Measurements from ENCODE around the gene SMIM9. TPM values are rescaled to one million over a fixed set of nuclear protein-coding genes. Genes with fewer than 3 reads are reported as not detected.

SMIM9 gene
- total RNA-seq, 2 donors from 2014 or later = not detected

- peaks cover 14% of the 10 kb centered on the region for H3K4me1 Mint-ChIP-seq
- 100% methylated on average over 1 of the region's 2 CpGs; no CpG with 5 or more reads in 1 of the 2 experiments for WGBS, 2 experiments (ENCODE audit: insufficient coverage in 1 of 2, insufficient read length in 1 of 2)
Measured at GRCh38 chrX:154795016-154795415, 39.4 kb downstream of the SMIM9 start.

GRCh38 chrX:154793084-154793795 lies 41.2 kb downstream of the SMIM9 start:
- Histone ChIP-seq H3K4me3 (ENCODE audit: low read length) (no peak overlapping the region), H3K9me3 (ENCODE audit: control insufficient read depth, low read length) (no peaks in the 10 kb centered on the region), H3K9ac (ENCODE audit: extremely low read depth, low read length, poor library complexity, severe bottlenecking) (no peak overlapping the region), H3K4me1 (ENCODE audit: control insufficient read depth, insufficient read depth, low read length) (no peaks in the 10 kb centered on the region), H3K27ac (ENCODE audit: low read depth, low read length) (no peak overlapping the region), H3K36me3 (ENCODE audit: control insufficient read depth, insufficient read depth, low read length) (no peaks in the 10 kb centered on the region), H3K27me3 (ENCODE audit: control insufficient read depth, insufficient read depth, low read length, poor library complexity, severe bottlenecking) (no peaks in the 10 kb centered on the region)
- H3K9me3 Mint-ChIP-seq = peaks cover 53% of the 10 kb centered on the region
- no peak for TF ChIP-seq CTCF (conservative IDR thresholded peaks at IDR 0.05)
- no peak overlapping the region for H3K4me3 Mint-ChIP-seq
- H3K4me1 Mint-ChIP-seq = peaks cover 7% of the 10 kb centered on the region
- no peak overlapping the region for H3K27ac Mint-ChIP-seq
- WGBS, 2 experiments (ENCODE audit: insufficient coverage in 1 of 2, insufficient read length in 1 of 2) = 80 to 97% methylated on average over 2 to 6 of the region's 7 CpGs
- H3K36me3 Mint-ChIP-seq (ENCODE audit: low read depth) = peaks cover 4% of the 10 kb centered on the region
- no peaks in the 10 kb centered on the region for H3K27me3 Mint-ChIP-seq (ENCODE audit: insufficient read depth)
- DNase-seq = no peak

More at GRCh38 chrX:154795016-154795415, 39.4 kb downstream of the SMIM9 start:
- Histone ChIP-seq H3K36me3 (ENCODE audit: control insufficient read depth, insufficient read depth, low read length) (no peaks in the 10 kb centered on the region), H3K27me3 (ENCODE audit: control insufficient read depth, insufficient read depth, low read length, poor library complexity, severe bottlenecking) (no peaks in the 10 kb centered on the region), H3K4me1 (ENCODE audit: control insufficient read depth, insufficient read depth, low read length) (no peaks in the 10 kb centered on the region), H3K9ac (ENCODE audit: extremely low read depth, low read length, poor library complexity, severe bottlenecking) (no peak overlapping the region), H3K27ac (ENCODE audit: low read depth, low read length) (no peak overlapping the region), H3K9me3 (ENCODE audit: control insufficient read depth, low read length) (no peaks in the 10 kb centered on the region), H3K4me3 (ENCODE audit: low read length) (no peak overlapping the region)
- Mint-ChIP-seq H3K27me3 (ENCODE audit: insufficient read depth) (peaks cover 3% of the 10 kb centered on the region), H3K36me3 (ENCODE audit: low read depth) (peaks cover 2% of the 10 kb centered on the region), H3K27ac (no peak overlapping the region), H3K9me3 (peaks cover 49% of the 10 kb centered on the region), H3K4me3 (no peak overlapping the region)
- no peak for TF ChIP-seq CTCF (conservative IDR thresholded peaks at IDR 0.05)
- no peak for DNase-seq

GRCh38 chrX:154791939-154792338 lies 42.5 kb downstream of the SMIM9 start:
- WGBS, 2 experiments (ENCODE audit: insufficient coverage in 1 of 2, insufficient read length in 1 of 2) = 93 to 97% methylated on average over 4 to 8 of the region's 8 CpGs
- TF ChIP-seq CTCF (conservative IDR thresholded peaks at IDR 0.05) = no peak
- no peaks in the 10 kb centered on the region for H3K36me3 ChIP-seq (ENCODE audit: control insufficient read depth, insufficient read depth, low read length)
- peaks cover 4% of the 10 kb centered on the region for H3K36me3 Mint-ChIP-seq (ENCODE audit: low read depth)
- H3K9me3 Mint-ChIP-seq = peaks cover 58% of the 10 kb centered on the region
- no peak overlapping the region for H3K27ac Mint-ChIP-seq
- no peak overlapping the region for H3K4me3 ChIP-seq (ENCODE audit: low read length)
- no peak overlapping the region for H3K9ac ChIP-seq (ENCODE audit: extremely low read depth, low read length, poor library complexity, severe bottlenecking)
- DNase-seq = no peak
- no peak overlapping the region for H3K4me3 Mint-ChIP-seq
- no peaks in the 10 kb centered on the region for H3K27me3 ChIP-seq (ENCODE audit: control insufficient read depth, insufficient read depth, low read length, poor library complexity, severe bottlenecking)
- H3K27me3 Mint-ChIP-seq (ENCODE audit: insufficient read depth) = no peaks in the 10 kb centered on the region
- H3K27ac ChIP-seq (ENCODE audit: low read depth, low read length) = no peak overlapping the region
- H3K4me1 Mint-ChIP-seq = peaks cover 3% of the 10 kb centered on the region
- no peaks in the 10 kb centered on the region for H3K4me1 ChIP-seq (ENCODE audit: control insufficient read depth, insufficient read depth, low read length)
- no peaks in the 10 kb centered on the region for H3K9me3 ChIP-seq (ENCODE audit: control insufficient read depth, low read length)
